ENCODE results near the gene RAF1.
"Not testable (repeated sequence)": the region's sequence is repeated elsewhere in the genome, so short reads cannot be mapped to it uniquely, and the experiment has no call there.

Gene RAF1

GRCh38 chr3:12663936-12664908 is at the start of gene RAF1:
Gene RAF1, minus strand, starts transcription at chr3:12664117. Its CDS starts 45,396 bp downstream, at chr3:12618721.
- DNase-seq: peak; percentile 97

GRCh38 chr3:12710062-12710461 is 46.1 kb upstream of the RAF1 start:
- no peak for DNase-seq

GRCh38 chr3:12709334-12709733 is 45.4 kb upstream of the RAF1 start:
- DNase-seq: no peak

- DNase-seq: no peak
Measured at GRCh38 chr3:12708584-12709192, 44.8 kb upstream of the RAF1 start.

DNA sequence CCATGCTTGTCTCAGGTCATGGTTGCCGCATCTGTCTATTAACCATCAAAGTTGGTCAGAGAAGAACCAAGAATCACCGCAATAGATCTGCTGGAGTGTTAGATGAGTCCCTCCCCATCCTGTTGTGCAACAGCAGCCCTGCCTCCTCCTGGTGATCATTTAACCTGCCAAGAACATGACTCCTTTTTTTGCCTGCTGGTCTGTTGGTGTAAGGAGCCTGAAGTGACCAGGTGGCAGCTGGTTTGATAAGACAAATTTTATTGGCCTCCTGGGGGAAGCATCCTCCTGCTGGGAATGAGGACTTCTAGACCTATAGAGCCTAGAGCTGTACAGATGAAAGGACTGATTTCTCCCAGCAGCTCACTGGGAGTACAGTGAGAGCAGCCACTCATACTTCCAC is 43.5 kb upstream of the RAF1 start:
- DNase-seq: no peak

DNA sequence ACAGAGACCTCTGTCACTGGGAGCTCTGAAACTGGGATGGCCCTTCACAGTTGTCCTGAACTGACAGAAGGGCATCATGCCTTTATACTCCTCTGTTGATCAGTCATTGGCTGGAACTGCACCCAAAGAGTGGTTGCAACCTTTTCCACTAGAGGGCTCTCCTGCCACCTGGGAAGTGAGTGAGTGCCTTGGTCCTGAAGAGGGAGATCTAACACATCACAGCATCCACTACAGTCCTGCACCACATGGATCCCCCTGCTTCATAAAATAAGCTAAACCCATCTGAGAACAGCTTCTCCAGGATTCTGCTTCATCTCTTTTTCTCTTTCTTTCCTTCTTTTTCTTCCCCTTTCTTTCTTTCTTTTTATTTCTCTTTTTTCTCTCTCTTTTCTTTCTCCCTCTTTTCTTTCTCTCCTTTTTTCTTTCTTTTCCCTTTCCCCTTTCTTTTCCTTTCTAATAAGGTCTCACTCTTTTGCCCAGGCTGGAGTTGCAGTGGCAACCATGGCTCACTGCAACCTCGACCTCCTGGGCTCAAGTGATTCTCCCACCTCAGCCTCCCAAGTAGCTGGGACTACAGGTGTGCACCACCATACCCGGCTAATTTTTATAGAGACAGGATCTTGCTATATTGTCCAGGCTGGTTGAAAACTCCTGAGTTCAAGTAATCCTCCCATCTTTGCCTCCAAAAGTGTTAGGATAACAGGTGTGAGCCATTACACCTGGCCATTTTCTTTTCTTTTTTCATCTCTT is 42.8 kb upstream of the RAF1 start:
- peak; percentile 75 for DNase-seq

DNA sequence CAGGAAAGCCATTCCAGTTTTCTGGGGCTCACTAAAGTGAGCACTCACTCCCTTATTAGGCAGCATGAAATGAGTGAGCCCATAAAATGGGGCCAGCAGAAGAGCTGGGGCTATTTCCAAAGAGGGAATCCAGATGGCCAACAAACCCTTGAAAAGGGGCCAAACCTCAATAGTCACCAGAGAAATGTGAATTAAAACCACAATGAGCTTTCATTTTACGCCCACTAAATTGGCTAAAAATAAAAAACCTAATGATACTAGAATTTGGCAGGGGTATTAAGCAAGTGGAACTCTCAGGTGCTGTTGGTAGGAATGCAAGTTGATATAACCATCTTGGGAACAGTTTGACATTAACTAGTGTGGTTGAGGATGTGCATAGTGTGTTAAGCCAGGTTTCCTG is 42.1 kb upstream of the RAF1 start:
- no peak for DNase-seq

DNA sequence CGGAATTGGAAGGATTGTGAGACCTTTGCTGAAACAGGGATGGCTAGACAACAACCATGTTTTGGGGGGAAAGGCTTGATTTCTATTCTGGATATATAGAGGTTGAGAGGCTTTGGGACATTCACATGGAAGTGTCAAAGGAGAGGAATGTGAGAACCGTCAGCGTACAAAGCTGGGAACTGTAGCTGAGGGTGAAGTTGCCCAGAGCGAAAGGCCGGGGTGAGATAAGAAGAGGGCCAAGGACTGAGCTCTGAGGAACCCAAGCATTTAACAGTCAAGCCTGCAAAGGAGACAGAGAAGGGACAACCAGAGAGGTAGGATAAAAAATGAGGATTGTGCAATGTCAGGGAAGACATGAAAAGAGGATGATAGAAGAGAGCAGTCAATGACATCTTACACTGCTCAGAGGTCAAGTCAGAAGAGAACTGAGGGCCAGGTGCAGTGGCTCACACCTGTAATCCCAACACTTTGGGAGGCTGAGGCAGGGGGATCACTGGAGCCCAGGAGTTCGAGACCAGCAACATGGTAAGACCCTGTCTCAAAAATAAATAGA is 41.5 kb upstream of the RAF1 start:
- no peak for DNase-seq

DNA sequence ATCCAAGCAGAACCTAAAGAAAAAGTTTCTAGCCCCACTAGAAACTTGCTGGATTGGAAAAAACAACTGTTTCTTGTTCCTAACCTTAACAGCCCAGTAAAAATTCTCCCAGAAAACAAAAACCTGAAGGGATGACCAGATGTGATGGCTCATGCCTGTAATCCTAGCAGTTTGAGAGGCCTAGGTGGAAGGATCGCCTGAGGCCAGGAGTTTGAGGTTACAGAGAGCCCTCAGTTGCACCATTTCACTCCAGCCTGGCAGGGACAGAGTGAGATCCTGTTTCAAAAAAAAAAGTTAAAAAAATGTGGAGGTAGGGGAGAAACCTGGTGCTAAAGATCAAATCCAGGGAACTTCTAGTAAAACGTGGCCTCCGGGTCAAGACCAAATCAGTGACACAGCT is 38.6 kb upstream of the RAF1 start:
- no peak for DNase-seq

DNA sequence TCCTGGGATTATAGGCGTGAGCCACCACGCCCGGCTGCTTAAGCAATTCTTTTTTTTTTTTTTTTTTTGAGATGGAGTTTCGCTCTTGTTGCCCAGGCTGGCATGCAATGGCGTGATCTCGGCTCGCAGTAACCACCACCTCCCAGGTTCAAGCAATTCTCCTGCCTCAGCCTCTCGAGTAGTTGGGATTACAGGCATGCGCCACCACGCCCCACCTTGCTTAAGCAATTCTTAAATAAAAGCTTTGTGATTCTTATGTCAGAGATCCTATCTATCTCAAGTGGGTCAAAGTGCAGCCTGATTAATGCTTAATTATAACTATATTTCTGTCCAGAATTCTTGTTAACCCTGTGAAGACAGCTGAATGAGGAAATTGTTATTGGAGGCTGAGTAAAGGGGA is 37.7 kb upstream of the RAF1 start:
- DNase-seq: not testable (repeated sequence)

GRCh38 chr3:12700800-12701199 is 36.9 kb upstream of the RAF1 start:
- DNase-seq: no peak

GRCh38 chr3:12695916-12696315 is 32.0 kb upstream of the RAF1 start:
- no peak for DNase-seq

DNA sequence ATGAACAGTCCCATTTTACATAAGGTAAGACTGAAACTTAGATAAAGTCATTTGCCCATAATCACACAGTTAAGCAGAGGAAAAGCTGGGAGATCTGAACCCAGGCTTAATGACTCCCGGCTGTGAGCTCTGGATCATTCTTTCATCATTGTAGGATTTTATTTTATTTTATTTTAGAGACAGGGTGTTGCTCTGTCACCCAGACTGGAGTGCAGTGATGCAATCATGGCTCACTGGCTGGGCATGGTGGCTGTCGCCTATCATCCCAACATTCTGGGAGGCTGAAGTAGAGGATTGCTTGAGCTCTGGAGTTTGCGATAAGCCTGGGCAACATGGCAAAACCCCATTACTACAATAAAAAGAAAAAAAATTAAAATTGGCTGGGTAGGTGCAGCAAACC is 31.2 kb upstream of the RAF1 start:
- DNase-seq: no peak

GRCh38 chr3:12692444-12692843 is 28.5 kb upstream of the RAF1 start:
- no peak for DNase-seq

- DNase-seq: no peak
Measured at GRCh38 chr3:12689997-12690711, 26.2 kb upstream of the RAF1 start.

DNA sequence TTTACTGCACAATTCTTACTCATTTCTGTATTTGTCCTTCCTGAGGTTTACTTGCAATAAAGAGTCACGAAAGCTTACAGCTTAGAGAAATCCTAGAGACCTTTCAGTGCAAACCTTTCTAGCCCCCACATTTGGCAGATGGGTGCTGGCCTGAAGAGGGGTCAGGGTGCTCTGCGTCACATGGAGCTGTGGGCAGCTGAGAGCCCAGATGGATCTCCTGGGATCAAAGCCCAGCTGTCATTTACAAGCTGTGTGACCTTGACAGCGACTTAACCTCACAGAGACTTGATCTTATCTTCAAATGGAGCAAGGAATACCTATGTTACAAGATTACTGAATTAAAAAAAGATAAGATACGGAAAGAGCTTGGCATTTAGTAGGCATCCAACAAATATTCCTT is 24.0 kb upstream of the RAF1 start:
- DNase-seq: no peak

DNA sequence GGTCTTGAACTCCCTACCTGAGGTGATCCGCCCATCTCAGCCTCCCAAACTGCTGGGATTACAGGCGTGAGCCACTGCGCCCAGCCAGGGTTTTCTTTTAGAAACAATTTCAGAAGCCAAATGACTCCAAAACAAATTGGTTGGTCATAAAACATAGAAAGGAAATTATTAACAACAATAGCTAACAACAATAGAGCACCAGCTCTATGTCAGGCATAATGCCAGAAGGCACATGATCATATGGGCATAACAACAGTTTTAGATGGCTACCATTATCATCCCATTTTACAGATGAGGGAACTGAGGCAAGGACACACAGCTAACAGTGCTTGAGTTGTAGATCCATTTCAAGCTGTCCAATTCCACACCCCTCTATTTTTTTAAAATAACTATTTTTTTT is 22.2 kb upstream of the RAF1 start:
- DNase-seq: no peak

GRCh38 chr3:12681943-12682390 is 18.1 kb upstream of the RAF1 start:
- DNase-seq: peak; percentile 11

DNA sequence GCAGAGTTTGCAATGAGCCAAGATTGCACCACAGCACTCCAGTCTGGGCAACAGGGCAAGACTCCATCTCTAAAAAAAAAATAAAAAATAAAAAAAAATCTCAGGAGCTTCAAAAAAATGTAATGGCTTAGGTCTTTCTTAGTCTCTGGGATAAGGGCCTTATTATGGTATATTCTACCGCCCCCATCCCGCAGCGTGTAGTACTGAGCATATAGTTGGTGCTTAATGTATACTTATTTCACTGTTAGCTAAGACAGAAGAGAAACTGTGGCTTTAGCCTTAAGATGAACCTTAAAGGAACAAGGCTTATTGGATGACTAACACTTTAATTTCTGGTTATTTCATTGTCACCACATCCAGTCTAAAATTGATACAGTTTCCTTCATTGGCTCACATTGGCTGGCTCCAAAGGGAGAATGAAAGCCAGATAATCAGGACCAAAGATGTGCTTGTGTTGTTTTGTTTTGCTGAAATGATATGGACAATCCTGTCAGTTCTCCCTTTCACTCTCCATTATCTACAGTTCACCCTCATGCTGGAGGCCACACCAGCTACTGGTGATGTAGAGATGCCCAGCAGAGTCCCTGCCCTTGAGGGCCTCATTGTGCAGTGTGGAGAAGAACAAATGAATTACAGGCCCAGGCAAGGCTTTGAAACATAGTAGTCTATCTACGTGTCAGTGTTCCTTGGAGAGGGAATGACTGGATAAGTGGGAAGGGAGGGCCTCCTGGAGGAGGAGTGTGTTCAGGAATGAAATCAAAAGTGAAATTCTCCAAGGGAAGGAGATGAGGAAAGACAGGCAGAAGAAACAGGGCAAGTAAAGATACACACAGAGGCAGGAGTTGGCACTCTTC is 17.4 kb upstream of the RAF1 start:
- no peak for DNase-seq

DNA sequence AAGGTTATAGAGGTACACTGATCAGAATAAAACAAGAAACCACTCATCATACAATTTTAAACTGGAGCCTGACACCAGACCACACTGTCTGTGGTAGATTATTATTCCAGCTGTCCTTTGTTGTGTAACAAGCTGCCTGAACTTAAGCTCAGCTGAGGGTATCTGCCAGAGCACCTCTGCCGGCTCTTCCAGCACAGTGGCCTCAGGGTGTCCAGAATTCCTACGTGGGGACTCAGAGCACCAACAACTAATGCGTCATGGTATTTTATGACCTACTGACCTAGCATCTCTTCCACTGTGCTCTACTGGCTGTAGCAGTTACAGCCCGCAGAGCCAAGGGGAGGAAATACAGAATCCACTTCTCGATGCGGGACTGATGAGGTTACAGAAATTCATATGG is 15.6 kb upstream of the RAF1 start:
- DNase-seq: no peak

DNA sequence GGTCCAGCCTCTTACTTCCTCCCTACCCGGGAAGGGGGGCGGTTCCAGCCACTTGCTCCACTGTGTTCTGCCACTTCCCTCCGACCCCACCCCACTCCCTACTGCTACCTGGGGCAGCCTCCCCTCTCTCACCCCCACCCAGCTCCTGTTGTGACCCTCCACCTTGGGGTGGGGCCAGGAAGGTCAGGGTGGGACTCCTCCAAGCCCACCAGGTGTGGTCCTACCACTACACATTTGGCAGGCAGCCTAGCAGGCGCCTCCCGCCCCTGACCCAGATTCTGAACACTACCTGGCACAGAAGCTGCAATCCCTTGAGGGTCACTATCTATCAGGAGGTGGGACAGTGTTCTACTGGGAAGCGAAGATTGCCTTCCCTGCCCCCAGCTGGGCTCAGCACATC is 13.7 kb upstream of the RAF1 start:
- DNase-seq: no peak
